ENCODE results near the gene TSPAN32. TPM values are rescaled to one million over a fixed set of nuclear protein-coding genes. Genes with fewer than 3 reads are reported as not detected.

TSPAN32 gene
- total RNA-seq, 1 donor: 1.4 TPM

DNA sequence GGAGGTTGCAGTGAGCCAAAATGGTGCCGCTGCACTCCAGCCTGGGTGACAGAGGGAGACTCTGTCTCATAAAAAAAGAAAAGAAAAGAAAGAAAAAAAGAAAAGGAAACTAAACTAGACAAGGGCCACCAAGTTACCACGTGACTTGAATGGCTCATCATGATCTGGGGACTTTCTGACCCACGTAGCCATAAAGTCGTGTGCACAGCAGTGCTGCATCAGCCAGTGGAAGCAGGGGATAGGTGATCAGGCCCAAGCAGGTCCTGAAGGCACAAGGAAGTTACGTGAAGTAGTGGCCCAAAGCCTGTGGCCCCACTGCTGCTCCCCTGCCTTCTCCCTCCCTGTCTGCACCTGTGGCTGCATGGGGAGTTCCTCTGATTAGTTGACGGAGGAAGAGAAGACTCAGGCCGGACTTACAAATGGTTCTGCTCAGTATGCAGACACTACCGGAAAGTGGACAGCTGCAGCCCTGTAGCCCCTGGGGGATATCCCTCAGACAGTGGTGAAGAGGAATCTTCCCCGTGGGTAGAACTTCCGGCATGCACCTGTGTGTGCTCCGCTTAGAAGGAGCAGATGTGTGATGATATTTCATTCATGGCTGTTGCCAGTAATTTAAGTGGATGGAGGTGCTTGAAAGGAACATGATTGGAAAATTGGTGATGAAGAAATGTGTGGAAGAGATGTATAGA lies 57.1 kb downstream of the TSPAN32 start:
- H3K36me3 ChIP-seq (ENCODE audit: insufficient read depth, low read length): no peaks in the 10 kb centered on the region
- no peak overlapping the region for H3K4me2 ChIP-seq (ENCODE audit: insufficient read depth, low read length)
- H4K20me1 ChIP-seq (ENCODE audit: insufficient read depth, low read length): no peaks in the 10 kb centered on the region
- H2AFZ ChIP-seq (ENCODE audit: low read length): no peak overlapping the region
- H3K27ac ChIP-seq (ENCODE audit: low read depth, low read length): no peak overlapping the region
- no peaks in the 10 kb centered on the region for H3K27me3 ChIP-seq (ENCODE audit: insufficient read depth, low read length)
- H3K4me3 ChIP-seq (ENCODE audit: insufficient read depth, low read length): no peak overlapping the region
- peaks cover 4% of the 10 kb centered on the region for H3K4me1 ChIP-seq (ENCODE audit: insufficient read depth, low read length)
- H3K9me3 ChIP-seq (ENCODE audit: low read depth, low read length): no peaks in the 10 kb centered on the region
- H3K79me2 ChIP-seq (ENCODE audit: insufficient read depth, low read length): no peaks in the 10 kb centered on the region
- no peak for DNase-seq (ENCODE audit: insufficient read length, low spot score, missing footprints)
- TF ChIP-seq, protein P1, sequence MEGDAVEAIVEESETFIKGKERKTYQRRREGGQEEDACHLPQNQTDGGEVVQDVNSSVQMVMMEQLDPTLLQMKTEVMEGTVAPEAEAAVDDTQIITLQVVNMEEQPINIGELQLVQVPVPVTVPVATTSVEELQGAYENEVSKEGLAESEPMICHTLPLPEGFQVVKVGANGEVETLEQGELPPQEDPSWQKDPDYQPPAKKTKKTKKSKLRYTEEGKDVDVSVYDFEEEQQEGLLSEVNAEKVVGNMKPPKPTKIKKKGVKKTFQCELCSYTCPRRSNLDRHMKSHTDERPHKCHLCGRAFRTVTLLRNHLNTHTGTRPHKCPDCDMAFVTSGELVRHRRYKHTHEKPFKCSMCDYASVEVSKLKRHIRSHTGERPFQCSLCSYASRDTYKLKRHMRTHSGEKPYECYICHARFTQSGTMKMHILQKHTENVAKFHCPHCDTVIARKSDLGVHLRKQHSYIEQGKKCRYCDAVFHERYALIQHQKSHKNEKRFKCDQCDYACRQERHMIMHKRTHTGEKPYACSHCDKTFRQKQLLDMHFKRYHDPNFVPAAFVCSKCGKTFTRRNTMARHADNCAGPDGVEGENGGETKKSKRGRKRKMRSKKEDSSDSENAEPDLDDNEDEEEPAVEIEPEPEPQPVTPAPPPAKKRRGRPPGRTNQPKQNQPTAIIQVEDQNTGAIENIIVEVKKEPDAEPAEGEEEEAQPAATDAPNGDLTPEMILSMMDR (IDR thresholded peaks at IDR 0.05; ENCODE audit: extremely low read depth, low read depth, low read length): no peak

DNA sequence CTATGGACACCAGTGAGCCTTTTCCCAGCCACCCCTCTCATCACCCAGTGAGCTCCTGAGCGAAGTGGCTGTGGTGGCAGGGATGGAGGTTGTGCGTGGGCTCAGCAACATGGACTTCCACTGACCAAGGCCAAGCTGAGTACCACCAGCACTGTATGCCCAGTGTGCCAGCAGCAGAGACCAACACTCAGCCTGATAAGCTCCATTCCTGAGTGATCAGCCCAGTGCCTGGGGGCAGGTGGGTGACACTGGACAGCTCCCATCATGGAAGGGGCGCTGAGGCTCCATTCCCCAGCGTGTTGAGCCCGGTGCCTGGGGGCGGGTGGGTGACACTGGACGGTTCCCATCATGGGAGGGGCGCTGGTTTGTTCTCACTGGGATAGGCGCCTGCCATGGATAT lies 57.7 kb downstream of the TSPAN32 start:
- no peak overlapping the region for H3K27ac ChIP-seq (ENCODE audit: low read depth, low read length)
- no peaks in the 10 kb centered on the region for H3K79me2 ChIP-seq (ENCODE audit: insufficient read depth, low read length)
- peaks cover 4% of the 10 kb centered on the region for H3K4me1 ChIP-seq (ENCODE audit: insufficient read depth, low read length)
- no peaks in the 10 kb centered on the region for H3K36me3 ChIP-seq (ENCODE audit: insufficient read depth, low read length)
- H3K4me3 ChIP-seq (ENCODE audit: insufficient read depth, low read length): no peak overlapping the region
- no peak for DNase-seq (ENCODE audit: insufficient read length, low spot score, missing footprints)
- TF ChIP-seq, protein P1 (IDR thresholded peaks at IDR 0.05; ENCODE audit: extremely low read depth, low read depth, low read length): no peak
- H3K9me3 ChIP-seq (ENCODE audit: low read depth, low read length): no peaks in the 10 kb centered on the region
- no peaks in the 10 kb centered on the region for H3K27me3 ChIP-seq (ENCODE audit: insufficient read depth, low read length)
- no peaks in the 10 kb centered on the region for H4K20me1 ChIP-seq (ENCODE audit: insufficient read depth, low read length)
- H3K4me2 ChIP-seq (ENCODE audit: insufficient read depth, low read length): no peak overlapping the region
- H2AFZ ChIP-seq (ENCODE audit: low read length): no peak overlapping the region

DNA sequence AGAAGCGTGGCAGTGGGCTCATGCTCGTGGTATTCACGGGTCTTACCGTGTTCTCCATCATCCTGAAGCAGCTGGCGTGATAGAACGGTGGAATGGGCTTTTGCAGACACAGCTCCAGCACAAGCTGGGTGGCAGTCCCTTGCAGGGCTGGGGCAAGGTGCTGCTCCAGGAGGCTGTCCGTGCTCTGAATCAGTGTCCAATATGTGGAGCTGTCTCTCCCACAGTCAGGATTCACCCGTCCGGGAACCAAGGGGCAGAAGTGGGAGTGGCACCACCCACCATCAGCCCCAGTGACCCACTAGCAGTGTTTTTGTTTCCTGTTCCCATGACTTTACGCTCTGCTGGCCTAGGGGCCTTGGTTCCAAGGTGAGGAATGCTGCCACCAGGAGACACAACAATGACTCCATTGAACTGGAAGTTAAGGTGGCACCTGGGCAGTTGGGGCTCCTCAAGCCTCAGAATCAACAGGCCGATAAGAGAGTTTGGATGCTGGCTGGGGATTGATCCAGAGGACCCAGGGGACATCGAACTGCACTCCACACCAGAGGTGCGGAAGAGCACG lies 58.3 kb downstream of the TSPAN32 start:
- H3K4me1 ChIP-seq (ENCODE audit: insufficient read depth, low read length): peaks cover 1% of the 10 kb centered on the region
- no peak overlapping the region for H3K4me3 ChIP-seq (ENCODE audit: insufficient read depth, low read length)
- no peaks in the 10 kb centered on the region for H4K20me1 ChIP-seq (ENCODE audit: insufficient read depth, low read length)
- H3K4me2 ChIP-seq (ENCODE audit: insufficient read depth, low read length): no peak overlapping the region
- DNase-seq (ENCODE audit: insufficient read length, low spot score, missing footprints): no peak
- H2AFZ ChIP-seq (ENCODE audit: low read length): no peak overlapping the region
- TF ChIP-seq, protein P1 (IDR thresholded peaks at IDR 0.05; ENCODE audit: extremely low read depth, low read depth, low read length): no peak
- no peaks in the 10 kb centered on the region for H3K9me3 ChIP-seq (ENCODE audit: low read depth, low read length)
- H3K27ac ChIP-seq (ENCODE audit: low read depth, low read length): no peak overlapping the region
- no peaks in the 10 kb centered on the region for H3K36me3 ChIP-seq (ENCODE audit: insufficient read depth, low read length)
- H3K27me3 ChIP-seq (ENCODE audit: insufficient read depth, low read length): no peaks in the 10 kb centered on the region
- no peaks in the 10 kb centered on the region for H3K79me2 ChIP-seq (ENCODE audit: insufficient read depth, low read length)

DNA sequence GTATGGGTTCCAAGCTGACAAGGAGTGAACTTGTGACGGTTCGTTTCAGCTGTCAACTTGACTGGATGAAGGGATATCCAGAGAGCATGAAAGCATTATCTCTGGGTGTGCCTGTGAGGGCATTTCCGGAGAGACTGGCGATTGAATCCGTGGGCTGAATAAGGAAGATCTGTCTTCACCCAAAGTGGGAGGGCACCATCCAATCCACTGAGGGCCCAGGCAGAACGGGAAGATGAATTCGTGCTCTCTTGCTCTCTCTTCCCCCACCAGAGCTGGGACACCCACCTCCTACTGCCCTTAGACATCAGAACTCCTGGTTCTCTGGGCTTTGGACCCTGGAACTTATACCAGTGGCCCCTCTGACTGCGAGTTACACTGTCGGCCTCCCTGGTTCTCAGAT lies 59.8 kb downstream of the TSPAN32 start:
- no peak for DNase-seq (ENCODE audit: insufficient read length, low spot score, missing footprints)
- Histone ChIP-seq H3K4me1 (ENCODE audit: insufficient read depth, low read length) (no peaks in the 10 kb centered on the region), H4K20me1 (ENCODE audit: insufficient read depth, low read length) (no peaks in the 10 kb centered on the region), H3K4me2 (ENCODE audit: insufficient read depth, low read length) (no peak overlapping the region), H3K9me3 (ENCODE audit: low read depth, low read length) (no peaks in the 10 kb centered on the region), H3K36me3 (ENCODE audit: insufficient read depth, low read length) (no peaks in the 10 kb centered on the region), H2AFZ (ENCODE audit: low read length) (no peak overlapping the region), H3K4me3 (ENCODE audit: insufficient read depth, low read length) (no peak overlapping the region), H3K27ac (ENCODE audit: low read depth, low read length) (no peak overlapping the region), H3K79me2 (ENCODE audit: insufficient read depth, low read length) (no peaks in the 10 kb centered on the region), H3K27me3 (ENCODE audit: insufficient read depth, low read length) (no peaks in the 10 kb centered on the region)
- TF ChIP-seq, protein P1 (IDR thresholded peaks at IDR 0.05; ENCODE audit: extremely low read depth, low read depth, low read length): no peak
